Jurkat, Clone E6-1 (cell line): ENCODE results near the gene ZNF646.
"Not testable (repeated sequence)": the region's sequence is repeated elsewhere in the genome, so short reads cannot be mapped to it uniquely, and the experiment has no call there.

Experiments used
- DNase-seq: peaks from one replicate; pipeline ENCODE4 v3.0.0-alpha.2; 2011; ENCODE audit warnings: low read depth, low spot score
- H3K4me3 ChIP-seq: 2 replicates; pipeline ENCODE4 v1.5.1; 2011; ENCODE audit warnings: mild to moderate bottlenecking, low read length, control low read depth, moderate library complexity

Gene ZNF646

DNA sequence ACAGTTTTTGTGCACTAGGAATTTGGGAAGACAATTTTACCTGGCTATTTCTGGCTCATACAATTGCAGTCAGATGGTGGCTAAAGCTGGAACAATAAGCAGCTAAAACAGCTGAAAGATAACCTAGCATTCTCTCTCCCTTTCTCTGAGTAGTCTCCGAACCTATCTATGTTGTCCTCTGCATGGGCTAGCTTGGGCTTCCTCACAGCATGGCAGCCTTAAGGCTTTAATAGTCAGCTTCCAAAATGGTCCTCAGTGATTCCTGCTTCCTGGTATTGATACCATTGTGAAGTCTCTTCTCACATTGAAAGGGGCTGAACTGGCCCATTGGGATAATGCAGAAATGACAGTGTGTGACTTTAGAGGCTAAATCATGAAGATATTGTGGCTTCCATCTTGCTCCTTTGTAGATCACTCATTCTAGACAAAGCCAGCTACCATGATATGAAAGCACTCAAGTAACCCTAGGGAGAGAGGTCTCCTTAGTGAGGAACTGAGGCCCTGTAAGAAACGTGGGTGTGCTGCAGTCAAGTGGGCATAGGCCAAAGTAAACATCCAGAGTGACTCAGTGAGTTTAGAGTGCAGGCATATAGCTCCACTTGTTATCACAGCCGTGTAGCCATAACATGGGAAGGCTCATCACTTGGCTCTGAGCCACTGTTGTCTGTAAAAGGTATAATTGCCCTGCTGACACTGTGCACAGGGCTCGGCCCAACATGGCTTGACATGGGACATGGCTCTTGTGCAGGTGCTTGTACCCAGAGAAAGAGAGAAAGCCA is 25.8 kb downstream of the ZNF646 start:
- DNase-seq, result no peak
- H3K4me3 ChIP-seq, result no peak overlapping the region

GRCh38 chr16:31100876-31101641 is 26.8 kb downstream of the ZNF646 start:
- not testable (repeated sequence) for H3K4me3 ChIP-seq, DNase-seq

GRCh38 chr16:31105677-31106213 is 31.5 kb downstream of the ZNF646 start:
- H3K4me3 ChIP-seq, result peak overlapping the region; percentile 21
- peak; percentile 37 for DNase-seq

DNA sequence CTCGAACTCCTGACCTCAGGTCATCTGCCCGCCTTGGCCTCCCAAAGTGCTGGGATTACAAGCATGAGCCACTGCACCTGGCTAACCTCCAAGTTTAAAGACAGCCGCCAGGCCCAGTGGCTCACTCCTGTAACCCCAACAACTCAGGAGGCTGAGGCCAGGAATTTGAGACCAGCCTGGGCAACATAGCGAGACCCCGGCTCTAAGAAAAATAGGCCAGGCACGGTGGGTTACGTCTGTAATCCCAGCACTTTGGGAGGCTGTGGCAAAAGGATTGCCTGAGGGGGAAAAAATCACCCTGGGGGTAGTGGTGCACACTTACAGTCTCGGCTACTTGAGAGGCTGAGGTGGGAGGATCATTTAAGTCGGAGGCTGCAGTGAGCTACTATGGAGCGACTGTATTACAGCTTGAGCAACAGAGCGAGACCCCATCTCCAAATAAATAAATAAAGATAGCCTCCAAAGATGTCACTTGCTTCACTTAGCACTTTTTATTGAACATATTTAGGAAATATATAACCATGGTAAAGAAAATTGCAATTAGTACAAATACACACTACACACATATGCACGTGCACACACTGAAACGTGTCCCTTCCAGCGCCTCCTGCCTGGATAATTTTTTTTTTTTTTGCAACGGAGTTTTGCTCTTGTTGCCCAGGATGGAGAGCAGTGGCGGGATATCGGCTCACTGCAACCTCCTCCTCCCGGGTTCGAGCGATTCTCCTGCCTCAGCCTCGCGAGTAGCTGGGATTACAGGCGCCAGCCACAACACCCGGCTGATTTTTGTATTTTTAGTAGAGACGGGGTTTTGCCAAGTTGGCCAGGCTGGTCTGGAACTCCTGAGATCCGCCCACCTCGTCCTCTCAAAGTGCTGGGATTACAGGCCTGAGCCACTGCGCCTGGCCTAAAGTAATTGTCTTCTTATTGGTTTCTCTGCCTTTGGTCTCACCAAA is 32.6 kb downstream of the ZNF646 start:
- no peak for DNase-seq
- H3K4me3 ChIP-seq, result no peak overlapping the region

DNA sequence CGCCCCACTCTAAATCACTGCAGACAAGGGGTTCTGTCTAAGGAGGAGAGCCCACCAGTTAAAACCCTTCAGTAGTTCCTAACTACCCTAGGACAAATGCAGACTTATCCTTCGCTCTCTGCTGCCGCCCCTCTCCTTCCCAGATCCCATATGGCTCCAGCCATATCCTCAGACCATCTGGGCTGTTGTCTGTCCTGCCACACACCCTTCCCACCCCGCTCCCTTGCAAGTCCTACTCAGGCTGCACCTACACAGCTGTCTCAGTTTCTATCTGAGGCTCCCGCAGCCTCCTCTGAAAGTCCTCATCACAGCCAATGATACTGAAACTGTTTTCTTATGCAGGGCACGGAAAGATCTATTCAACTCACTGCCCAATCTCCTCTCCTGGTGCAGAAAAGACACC is 33.2 kb downstream of the ZNF646 start:
- H3K4me3 ChIP-seq, result peak overlapping the region; percentile 69
- no peak for DNase-seq

GRCh38 chr16:31108035-31108793 is 34.0 kb downstream of the ZNF646 start, which contains the start of gene BCKDK:
TSS of gene BCKDK (plus strand) at chr16:31108386. CDS start at chr16:31109224, 838 bp downstream.
- DNase-seq, result peak; percentile 63
- H3K4me3 ChIP-seq, result peak within 1 kb of the TSS; percentile 69

GRCh38 chr16:31108794-31109558 is 34.8 kb downstream of the ZNF646 start:
- peak overlapping the region; percentile 69 for H3K4me3 ChIP-seq
- DNase-seq, result no peak

DNA sequence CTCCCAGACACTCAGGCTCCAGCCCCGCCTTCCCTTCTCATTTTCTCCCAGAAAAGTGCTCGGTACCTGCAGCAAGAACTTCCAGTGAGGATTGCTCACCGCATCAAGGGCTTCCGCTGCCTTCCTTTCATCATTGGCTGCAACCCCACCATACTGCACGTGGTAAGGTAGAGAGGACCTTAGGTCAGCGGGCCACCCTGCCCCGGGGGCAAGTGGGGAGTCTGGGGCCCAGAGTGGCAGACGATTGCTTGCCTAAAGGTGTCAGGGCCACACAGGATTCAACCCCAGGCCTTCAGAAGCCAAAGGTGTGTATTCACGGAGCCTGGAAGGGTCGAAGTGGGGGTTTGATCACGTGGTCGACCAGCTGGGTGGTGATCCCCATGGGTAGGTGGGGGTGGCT is 35.4 kb downstream of the ZNF646 start:
- H3K4me3 ChIP-seq, result no peak overlapping the region
- DNase-seq, result no peak

- no peak for DNase-seq
These were observed 36.1 kb downstream of the ZNF646 start for GRCh38 chr16:31110106-31111034.

GRCh38 chr16:31111881-31112466 is 37.8 kb downstream of the ZNF646 start:
- DNase-seq, result no peak
- H3K4me3 ChIP-seq, result no peak overlapping the region

More at GRCh38 chr16:31110106-31111034, 36.1 kb downstream of the ZNF646 start:
- H3K4me3 ChIP-seq, result no peak overlapping the region

- H3K4me3 ChIP-seq, result no peak overlapping the region
- DNase-seq, result no peak
These were observed 38.5 kb downstream of the ZNF646 start for GRCh38 chr16:31112711-31113110.

- H3K4me3 ChIP-seq, result no peak overlapping the region
- no peak for DNase-seq
These were observed 39.2 kb downstream of the ZNF646 start for GRCh38 chr16:31113121-31114120.

- no peak for DNase-seq
- H3K4me3 ChIP-seq, result no peak overlapping the region
These were observed 40.2 kb downstream of the ZNF646 start for GRCh38 chr16:31114468-31114867.

GRCh38 chr16:31117384-31118222 is 43.4 kb downstream of the ZNF646 start, which contains the start of gene KAT8:
TSS of gene KAT8 (plus strand) at chr16:31117664. CDS start at chr16:31117682, 18 bp downstream.
- peak; percentile 95 for DNase-seq
- peak within 1 kb of the TSS; percentile 93 for H3K4me3 ChIP-seq
